Measurements from ENCODE around the gene DDX28. TPM values are rescaled to one million over a fixed set of nuclear protein-coding genes. Genes with fewer than 3 reads are reported as not detected.

The DDX28 gene
- polyA plus RNA-seq, 1 donor from 2014 or later: 13.9 TPM

DNA sequence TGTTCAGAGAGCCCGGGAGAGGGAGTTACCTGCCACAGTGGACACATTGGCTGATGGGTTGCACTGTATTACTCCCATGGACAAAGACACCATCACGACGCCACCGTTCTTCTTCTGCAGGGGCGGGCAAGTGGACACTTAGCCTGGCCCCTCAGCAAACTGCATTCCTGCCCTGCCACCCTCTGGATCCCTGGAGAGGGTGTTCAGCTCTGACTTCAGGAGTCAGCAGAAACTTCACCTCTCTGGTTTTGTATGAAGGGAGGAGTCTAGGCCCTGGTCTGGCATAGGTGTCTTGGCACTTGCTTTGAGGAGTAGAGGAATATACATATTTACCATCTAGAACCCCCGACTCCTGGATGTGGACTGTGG lies 33.0 kb downstream of the DDX28 start:
- Histone ChIP-seq H3K79me2 (replicated peaks; ENCODE audit: insufficient read depth, low read length) (no peaks in the 10 kb centered on the region), H3K4me2 (ENCODE audit: low read length) (no peak overlapping the region), H4K20me1 (ENCODE audit: insufficient read depth) (no peaks in the 10 kb centered on the region), H3K4me3 (ENCODE audit: low read length) (no peak overlapping the region), H3K9me3 (ENCODE audit: low read length) (no peaks in the 10 kb centered on the region), H2AFZ (ENCODE audit: low read depth, low read length) (no peak overlapping the region), H3K36me3 (ENCODE audit: insufficient read depth, low read length) (no peaks in the 10 kb centered on the region), H3K9me2 (ENCODE audit: insufficient read depth, low read length) (no peaks in the 10 kb centered on the region), H3K27ac (ENCODE audit: low read length) (no peak overlapping the region), H3F3A (ENCODE audit: insufficient read depth, low read length, poor library complexity, severe bottlenecking) (no peaks in the 10 kb centered on the region), H3K27me3 (ENCODE audit: insufficient read depth, low read depth, low read length) (no peaks in the 10 kb centered on the region), H3K9ac (ENCODE audit: low read length) (no peak overlapping the region)
- TF ChIP-seq POLR2AphosphoS5 (IDR thresholded peaks at IDR 0.05) (no peak), SMC3 (conservative IDR thresholded peaks at IDR 0.05; ENCODE audit: poor library complexity) (no peak), TAF1 (IDR thresholded peaks at IDR 0.05; ENCODE audit: low read depth) (no peak), EP300 (conservative IDR thresholded peaks at IDR 0.05; ENCODE audit: poor library complexity, severe bottlenecking) (no peak), RAD21 (conservative IDR thresholded peaks at IDR 0.05) (no peak), EZH2 (IDR thresholded peaks at IDR 0.05; ENCODE audit: borderline replicate concordance, insufficient read depth, low read length, poor library complexity, severe bottlenecking) (no peak), MXI1 (conservative IDR thresholded peaks at IDR 0.05; ENCODE audit: poor library complexity, severe bottlenecking) (no peak)
- TF ChIP-seq, protein P1, sequence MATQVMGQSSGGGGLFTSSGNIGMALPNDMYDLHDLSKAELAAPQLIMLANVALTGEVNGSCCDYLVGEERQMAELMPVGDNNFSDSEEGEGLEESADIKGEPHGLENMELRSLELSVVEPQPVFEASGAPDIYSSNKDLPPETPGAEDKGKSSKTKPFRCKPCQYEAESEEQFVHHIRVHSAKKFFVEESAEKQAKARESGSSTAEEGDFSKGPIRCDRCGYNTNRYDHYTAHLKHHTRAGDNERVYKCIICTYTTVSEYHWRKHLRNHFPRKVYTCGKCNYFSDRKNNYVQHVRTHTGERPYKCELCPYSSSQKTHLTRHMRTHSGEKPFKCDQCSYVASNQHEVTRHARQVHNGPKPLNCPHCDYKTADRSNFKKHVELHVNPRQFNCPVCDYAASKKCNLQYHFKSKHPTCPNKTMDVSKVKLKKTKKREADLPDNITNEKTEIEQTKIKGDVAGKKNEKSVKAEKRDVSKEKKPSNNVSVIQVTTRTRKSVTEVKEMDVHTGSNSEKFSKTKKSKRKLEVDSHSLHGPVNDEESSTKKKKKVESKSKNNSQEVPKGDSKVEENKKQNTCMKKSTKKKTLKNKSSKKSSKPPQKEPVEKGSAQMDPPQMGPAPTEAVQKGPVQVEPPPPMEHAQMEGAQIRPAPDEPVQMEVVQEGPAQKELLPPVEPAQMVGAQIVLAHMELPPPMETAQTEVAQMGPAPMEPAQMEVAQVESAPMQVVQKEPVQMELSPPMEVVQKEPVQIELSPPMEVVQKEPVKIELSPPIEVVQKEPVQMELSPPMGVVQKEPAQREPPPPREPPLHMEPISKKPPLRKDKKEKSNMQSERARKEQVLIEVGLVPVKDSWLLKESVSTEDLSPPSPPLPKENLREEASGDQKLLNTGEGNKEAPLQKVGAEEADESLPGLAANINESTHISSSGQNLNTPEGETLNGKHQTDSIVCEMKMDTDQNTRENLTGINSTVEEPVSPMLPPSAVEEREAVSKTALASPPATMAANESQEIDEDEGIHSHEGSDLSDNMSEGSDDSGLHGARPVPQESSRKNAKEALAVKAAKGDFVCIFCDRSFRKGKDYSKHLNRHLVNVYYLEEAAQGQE (IDR thresholded peaks at IDR 0.05; ENCODE audit: borderline replicate concordance): no peak
- TF ChIP-seq, protein P2, sequence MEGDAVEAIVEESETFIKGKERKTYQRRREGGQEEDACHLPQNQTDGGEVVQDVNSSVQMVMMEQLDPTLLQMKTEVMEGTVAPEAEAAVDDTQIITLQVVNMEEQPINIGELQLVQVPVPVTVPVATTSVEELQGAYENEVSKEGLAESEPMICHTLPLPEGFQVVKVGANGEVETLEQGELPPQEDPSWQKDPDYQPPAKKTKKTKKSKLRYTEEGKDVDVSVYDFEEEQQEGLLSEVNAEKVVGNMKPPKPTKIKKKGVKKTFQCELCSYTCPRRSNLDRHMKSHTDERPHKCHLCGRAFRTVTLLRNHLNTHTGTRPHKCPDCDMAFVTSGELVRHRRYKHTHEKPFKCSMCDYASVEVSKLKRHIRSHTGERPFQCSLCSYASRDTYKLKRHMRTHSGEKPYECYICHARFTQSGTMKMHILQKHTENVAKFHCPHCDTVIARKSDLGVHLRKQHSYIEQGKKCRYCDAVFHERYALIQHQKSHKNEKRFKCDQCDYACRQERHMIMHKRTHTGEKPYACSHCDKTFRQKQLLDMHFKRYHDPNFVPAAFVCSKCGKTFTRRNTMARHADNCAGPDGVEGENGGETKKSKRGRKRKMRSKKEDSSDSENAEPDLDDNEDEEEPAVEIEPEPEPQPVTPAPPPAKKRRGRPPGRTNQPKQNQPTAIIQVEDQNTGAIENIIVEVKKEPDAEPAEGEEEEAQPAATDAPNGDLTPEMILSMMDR (IDR thresholded peaks at IDR 0.05; ENCODE audit: poor library complexity, severe bottlenecking): no peak

DNA sequence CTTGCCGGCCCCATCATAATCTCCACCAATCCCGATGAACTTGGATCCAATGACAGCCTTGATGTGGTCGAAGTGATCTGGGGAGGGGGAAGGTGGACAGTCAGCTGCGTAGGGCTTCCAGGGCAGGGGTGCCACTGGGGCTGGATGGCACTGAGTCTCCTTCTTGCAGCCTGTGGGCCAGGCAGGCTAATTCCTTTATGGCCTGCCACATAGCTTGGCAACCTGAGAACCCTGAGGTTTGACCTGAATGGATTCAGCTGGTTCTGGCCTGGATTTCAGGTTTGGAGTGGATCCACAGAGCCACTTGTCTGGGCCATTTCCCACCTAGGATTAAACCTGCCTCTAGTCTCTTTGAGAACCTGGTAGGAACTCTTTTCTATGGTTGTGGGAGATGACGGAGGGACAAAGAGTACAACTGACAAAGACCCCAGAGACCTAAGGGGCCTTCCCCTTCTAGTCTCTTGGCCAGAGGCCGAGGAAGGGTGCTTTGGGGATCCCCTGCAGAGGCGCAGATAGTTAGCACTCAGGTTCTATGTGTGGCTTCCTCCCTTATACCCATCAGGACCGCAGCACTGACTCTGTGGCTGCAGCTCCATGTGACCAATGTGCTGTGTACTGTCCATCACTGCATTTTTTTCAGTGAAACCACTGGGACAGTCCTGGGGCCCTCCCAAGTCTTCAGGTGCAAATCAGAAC lies 33.6 kb downstream of the DDX28 start:
- Histone ChIP-seq H3K27ac (ENCODE audit: low read length) (no peak overlapping the region), H3K4me3 (ENCODE audit: low read length) (no peak overlapping the region), H3K79me2 (replicated peaks; ENCODE audit: insufficient read depth, low read length) (no peaks in the 10 kb centered on the region), H3K4me2 (ENCODE audit: low read length) (no peak overlapping the region), H3K9me2 (ENCODE audit: insufficient read depth, low read length) (no peaks in the 10 kb centered on the region), H3K9me3 (ENCODE audit: low read length) (no peaks in the 10 kb centered on the region), H3K27me3 (ENCODE audit: insufficient read depth, low read depth, low read length) (no peaks in the 10 kb centered on the region), H3F3A (ENCODE audit: insufficient read depth, low read length, poor library complexity, severe bottlenecking) (no peaks in the 10 kb centered on the region), H3K9ac (ENCODE audit: low read length) (no peak overlapping the region), H3K36me3 (ENCODE audit: insufficient read depth, low read length) (no peaks in the 10 kb centered on the region), H2AFZ (ENCODE audit: low read depth, low read length) (no peak overlapping the region), H4K20me1 (ENCODE audit: insufficient read depth) (no peaks in the 10 kb centered on the region)
- TF ChIP-seq, protein P2 (IDR thresholded peaks at IDR 0.05; ENCODE audit: poor library complexity, severe bottlenecking): no peak
- TF ChIP-seq TAF1 (IDR thresholded peaks at IDR 0.05; ENCODE audit: low read depth) (no peak), POLR2AphosphoS5 (IDR thresholded peaks at IDR 0.05) (no peak), EP300 (conservative IDR thresholded peaks at IDR 0.05; ENCODE audit: poor library complexity, severe bottlenecking) (no peak), EZH2 (IDR thresholded peaks at IDR 0.05; ENCODE audit: borderline replicate concordance, insufficient read depth, low read length, poor library complexity, severe bottlenecking) (no peak), SMC3 (conservative IDR thresholded peaks at IDR 0.05; ENCODE audit: poor library complexity) (no peak), RAD21 (conservative IDR thresholded peaks at IDR 0.05) (no peak), MXI1 (conservative IDR thresholded peaks at IDR 0.05; ENCODE audit: poor library complexity, severe bottlenecking) (no peak)
- TF ChIP-seq, protein P1 (IDR thresholded peaks at IDR 0.05; ENCODE audit: borderline replicate concordance): no peak

All from neural cell (in vitro differentiated cells).